Gastroesophageal sphincter (tissue), 2 donors: ENCODE data around the gene ZNF333.

Experiments
- EP300 ChIP-seq: sonication (generic); formaldehyde crosslinking; IDR thresholded peaks from one replicate; pipeline ENCODE4 v1.6.1; 2017; ENCODE audit warnings: antibody characterized with exemption, mild to moderate bottlenecking
- POLR2A ChIP-seq, 2 donors: fragments of 450-650 bp; IDR thresholded peaks; one replicate each; pipeline ENCODE4 v1.6.1; 2017; ENCODE audit warnings: antibody characterized with exemption in 2 of 2, mild to moderate bottlenecking in 2 of 2, moderate library complexity in 1 of 2

GRCh38 chr19:14689598-14690503, at the start of gene ZNF333:
- TF ChIP-seq EP300: no peak
- peak; percentile 53 to 61 for TF ChIP-seq POLR2A (IDR thresholded peaks at IDR 0.05)
